Head of caudate nucleus (tissue), 42 donors: Measurements from ENCODE around the gene METTL27.
"Not testable (repeated sequence)": the region's sequence is repeated elsewhere in the genome, so short reads cannot be mapped to it uniquely, and the experiment has no call there.

Experiments
- DNase-seq, 42 donors: peaks; one replicate each; pipeline versions ENCODE4 v3.0.0 to v3.0.0-alpha.2; 2020 to 2021; ENCODE audit warnings: mixed read lengths in 7 of 42
- intact Hi-C: fragments of 100-400 bp; cut with DNase I; formaldehyde crosslinking; loops from one replicate; pipeline ENCODE4 v1.15.0; 2022

The METTL27 gene

GRCh38 chr7:73828107-73828803 is 14.1 kb downstream of the METTL27 start:
- DNase-seq: no peak
- intact Hi-C loops: no loop called here

GRCh38 chr7:73827567-73828106 is 14.7 kb downstream of the METTL27 start:
- intact Hi-C loops: no loop called here
- no peak for DNase-seq

DNA sequence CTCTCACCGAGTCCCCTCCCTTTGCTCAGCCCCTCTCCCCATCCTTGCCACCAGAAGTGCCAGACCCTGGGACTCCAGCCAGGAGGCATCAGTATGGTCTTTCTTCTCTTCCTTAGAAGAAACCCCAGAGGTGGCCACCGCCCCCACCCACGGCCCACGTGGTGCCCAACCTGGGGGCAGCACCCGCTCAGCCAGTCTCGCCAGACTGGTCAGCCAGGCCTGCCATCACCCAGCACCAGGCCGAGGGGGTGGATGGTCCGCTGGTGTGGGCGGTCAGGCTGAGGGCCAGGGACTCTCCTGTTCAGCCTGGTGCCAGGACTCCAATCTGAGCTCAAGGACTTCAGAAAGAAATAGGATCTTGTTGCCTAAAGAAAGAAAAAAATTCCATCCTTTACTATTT is 17.3 kb downstream of the METTL27 start:
- intact Hi-C loops: no loop called here
- no peak for DNase-seq

- intact Hi-C loops: no loop called here
These were observed 18.3 kb downstream of the METTL27 start for GRCh38 chr7:73823873-73824592.

DNA sequence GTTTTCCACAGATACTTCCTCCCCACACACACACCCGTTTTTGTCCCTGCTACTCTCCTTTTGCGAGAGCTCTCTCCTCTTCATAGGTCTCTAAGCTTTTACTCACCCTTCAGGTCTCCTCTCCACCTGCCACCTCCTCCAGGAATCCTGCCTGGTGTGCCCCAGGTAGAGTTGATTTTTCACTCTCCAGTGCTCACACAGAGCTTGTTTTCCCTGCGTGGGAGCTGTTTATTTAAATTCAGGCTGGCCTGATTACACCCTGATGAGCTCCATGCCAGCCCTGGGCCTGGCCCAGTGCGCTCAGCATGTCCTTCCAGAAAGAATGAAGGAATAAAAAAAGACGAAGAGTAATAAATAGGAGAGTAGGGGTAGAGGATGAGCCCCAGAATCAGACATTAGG is 19.1 kb downstream of the METTL27 start:
- intact Hi-C loops: no loop called here
- no peak for DNase-seq

More at GRCh38 chr7:73823873-73824592, 18.3 kb downstream of the METTL27 start:
- no peak for DNase-seq

DNA sequence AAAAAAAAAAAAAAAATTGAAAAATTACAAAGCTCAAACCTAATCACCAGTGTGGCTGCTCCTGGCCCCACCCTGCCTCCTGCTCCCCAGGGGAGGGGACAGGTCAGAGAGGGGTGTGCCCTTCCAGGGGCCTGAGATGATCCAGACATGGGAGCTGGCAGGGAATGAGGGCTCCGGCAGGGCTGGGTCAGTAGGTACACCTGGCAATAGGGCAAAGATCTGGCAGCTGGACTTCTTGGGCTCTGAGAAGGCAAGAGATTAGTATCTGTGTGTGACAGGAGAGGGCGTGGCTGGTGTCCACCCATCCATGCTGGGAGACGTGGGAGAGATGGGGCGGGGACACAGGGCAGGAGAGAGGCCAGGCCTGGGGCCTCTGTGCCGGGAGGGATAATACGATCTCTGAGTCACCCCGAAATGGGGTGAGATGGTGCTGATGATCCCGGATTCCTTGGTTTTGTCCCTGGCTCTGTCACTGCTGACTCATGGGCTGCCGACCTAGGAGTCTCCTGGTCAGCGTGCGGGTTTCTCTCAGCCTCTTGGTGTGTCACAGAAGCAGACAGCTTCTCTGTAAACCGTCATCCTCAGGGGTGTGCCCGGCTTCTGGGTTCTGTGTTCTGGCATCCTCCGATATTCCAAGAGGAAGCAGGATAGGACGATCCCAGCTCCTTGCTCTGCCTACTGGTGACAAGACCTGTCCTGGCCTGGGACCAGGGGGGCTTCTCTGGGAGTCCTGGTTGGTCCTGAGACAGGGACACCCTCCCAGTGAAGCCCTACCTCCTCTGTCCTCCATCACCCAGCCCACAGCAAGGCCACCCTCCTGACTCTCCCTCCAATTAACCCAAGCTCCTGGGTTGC is 19.8 kb downstream of the METTL27 start:
- intact Hi-C loops: no loop called here
- DNase-seq: no peak

GRCh38 chr7:73821597-73822285 is 20.6 kb downstream of the METTL27 start:
- DNase-seq, intact Hi-C loops: not testable (repeated sequence)

- DNase-seq: peak in 1 of 42 donors; percentile 9
- intact Hi-C loops: no loop called here
These were observed 22.3 kb downstream of the METTL27 start for GRCh38 chr7:73820013-73820412.

DNA sequence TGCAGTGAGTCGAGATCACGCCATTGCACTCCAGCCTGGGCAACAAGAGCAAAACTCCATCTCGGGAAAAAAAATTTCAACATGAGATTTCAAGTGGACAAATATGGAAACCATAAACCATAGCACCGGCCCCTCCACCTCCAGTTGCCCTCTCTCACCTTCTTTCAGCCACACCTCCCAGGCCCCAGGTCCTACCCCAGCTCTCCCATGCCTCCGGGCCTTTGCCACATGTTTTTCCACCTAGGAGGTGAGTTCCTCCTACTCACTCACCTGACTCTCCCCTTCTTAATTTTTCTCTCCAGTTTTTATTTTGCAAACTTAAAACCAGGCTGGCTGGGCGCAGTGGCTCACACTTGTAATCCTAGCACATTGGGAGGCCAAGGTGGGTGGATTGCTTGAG is 25.2 kb downstream of the METTL27 start:
- peak in 1 of 42 donors; percentile 2 for DNase-seq
- intact Hi-C loops: no loop called here

DNA sequence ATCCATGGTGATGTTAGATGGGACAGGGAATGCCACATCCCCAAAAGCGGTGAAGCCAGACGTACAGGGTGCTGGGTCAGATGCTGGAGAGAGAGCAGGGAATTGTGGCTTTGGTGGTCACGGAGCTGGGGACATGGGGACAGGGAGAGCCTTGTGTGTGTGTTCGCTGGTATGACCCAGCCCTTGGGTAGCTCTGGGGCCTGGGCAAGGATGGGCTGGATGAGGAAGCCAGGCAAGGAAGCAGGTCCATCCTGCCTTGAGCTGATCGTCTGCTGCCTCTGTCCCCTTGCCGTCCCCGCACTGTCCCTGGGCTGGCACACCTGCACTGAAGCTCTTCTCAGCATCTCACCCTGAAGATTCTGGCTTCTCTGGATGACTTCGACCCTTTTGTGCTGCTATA is 26.9 kb downstream of the METTL27 start:
- intact Hi-C loops: no loop called here
- DNase-seq: no peak

- peak in 1 of 42 donors; percentile 6 for DNase-seq
- intact Hi-C loops: no loop called here
These were observed 29.3 kb downstream of the METTL27 start for GRCh38 chr7:73812996-73813395.

- intact Hi-C loops: no loop called here
- peak in 30 of 42 donors; percentile 16 to 76 (median 38) for DNase-seq
These were observed 30.6 kb downstream of the METTL27 start for GRCh38 chr7:73811760-73812168.

GRCh38 chr7:73810998-73811360 is 31.3 kb downstream of the METTL27 start:
- no peak for DNase-seq
- intact Hi-C loops: no loop called here

DNA sequence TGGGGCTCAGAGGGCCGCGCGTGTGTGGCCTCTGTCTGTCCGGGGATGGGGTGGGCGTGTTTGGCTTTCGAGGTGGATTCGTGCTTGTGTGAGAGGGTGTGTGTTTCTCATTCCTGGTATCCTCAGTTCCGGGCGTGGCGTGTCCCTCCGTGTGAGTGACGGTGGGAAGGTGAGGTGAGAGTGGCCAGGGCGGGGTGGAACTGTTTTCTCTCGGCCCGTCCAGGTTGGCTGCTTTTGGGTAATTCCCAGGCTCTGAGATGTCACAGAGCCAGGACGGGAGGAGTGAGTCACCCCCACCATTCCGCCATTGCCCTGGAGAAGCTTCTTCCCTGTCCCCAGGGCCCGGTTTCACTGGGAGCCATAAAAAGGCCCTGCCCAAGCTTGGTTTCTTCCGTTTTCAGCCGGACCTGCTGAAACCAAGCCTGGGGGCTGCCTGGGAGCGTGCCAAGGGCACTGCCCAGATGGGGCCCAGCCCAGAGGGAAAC is 32.8 kb downstream of the METTL27 start:
- intact Hi-C loops: no loop called here
- no peak for DNase-seq

- intact Hi-C loops: no loop called here
- peak in 1 of 42 donors; percentile 13 for DNase-seq
These were observed 39.9 kb downstream of the METTL27 start for GRCh38 chr7:73802459-73802858.

DNA sequence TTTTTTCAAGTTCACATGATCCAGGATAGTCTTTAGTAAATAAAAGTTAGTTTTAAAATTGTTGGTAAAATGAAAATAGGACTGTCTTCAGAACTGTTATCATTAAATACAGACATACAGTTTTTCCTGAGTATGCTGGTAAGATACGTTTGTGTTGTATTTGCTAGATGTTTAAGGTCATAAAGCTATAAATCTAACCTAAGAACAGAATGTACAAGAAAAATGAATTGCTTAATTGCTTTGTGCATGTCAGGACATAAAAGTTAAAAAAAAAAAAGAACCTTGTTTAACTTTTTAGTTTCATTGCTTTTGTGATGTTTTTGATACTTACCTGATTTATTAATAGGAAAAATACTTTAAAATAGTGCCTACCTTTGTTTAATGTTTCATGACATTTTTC is 40.7 kb downstream of the METTL27 start:
- intact Hi-C loops: no loop called here
- no peak for DNase-seq

DNA sequence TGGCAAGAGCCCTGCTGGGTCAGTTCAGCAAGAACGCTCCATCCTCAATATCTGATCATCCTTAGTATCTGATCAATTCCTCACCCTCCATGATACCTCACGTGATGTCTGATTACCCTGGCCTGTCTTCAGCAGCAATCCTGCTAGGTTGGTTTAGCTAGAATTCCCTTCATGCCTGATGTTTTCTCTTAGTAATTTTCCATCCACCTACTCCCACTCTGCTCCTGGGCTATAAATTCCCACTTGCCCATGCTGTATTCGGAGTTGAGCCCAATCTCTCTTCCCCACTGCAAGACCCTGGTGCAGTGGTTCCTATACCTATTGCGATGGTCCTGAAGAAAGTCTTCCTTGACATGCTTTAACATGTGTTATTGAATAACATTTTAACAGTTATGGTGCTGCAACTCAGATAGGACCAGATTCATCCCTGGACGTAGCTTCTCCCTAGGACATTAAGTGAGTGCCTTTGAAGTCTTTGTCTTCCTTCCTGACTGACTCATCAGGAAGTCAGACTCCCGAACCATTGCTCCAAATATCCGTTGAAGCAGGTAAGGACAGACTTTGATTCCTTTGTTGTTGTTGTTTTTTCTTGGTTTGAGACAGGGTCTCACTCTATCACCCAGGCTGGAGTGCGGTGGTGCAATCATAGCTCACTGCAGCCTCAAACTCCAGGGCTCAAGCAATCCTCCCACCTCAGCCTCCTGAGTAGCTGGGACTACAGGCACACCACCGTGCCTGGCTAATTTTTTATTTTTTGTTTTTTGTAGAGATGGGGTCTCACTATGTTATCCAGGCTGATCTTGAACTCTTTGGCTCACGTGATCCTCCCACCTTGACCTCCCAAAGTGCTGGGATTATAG is 42.8 kb downstream of the METTL27 start:
- DNase-seq: peak in 1 of 42 donors; percentile 4
- intact Hi-C loops: no loop called here

- intact Hi-C loops, DNase-seq: not testable (repeated sequence)
These were observed 45.1 kb downstream of the METTL27 start for GRCh38 chr7:73797176-73797575.
